Adrenal gland (tissue), 5 donors: ENCODE data around the gene ARL15.

Source experiments
- POLR2A ChIP-seq, 2 donors: fragments of 450-650 bp; IDR thresholded peaks; one replicate each; pipeline ENCODE4 v1.6.1; 2017; ENCODE audit warnings: antibody characterized with exemption in 2 of 2, mild to moderate bottlenecking in 2 of 2, moderate library complexity in 1 of 2
- TF ChIP-seq, protein P1 (sequence below), 6 experiments: fragments of 450-650 bp in 4 of 6; fragments of 200-600 bp in 2 of 6; sonication (generic) in 1 of 6; IDR thresholded peaks; 1 replicate in 5 of 6; 2 replicates in 1 of 6; pipeline versions ENCODE4 v1.5.1 to v1.8.0; 2016 to 2021; ENCODE audit warnings: antibody characterized with exemption in 6 of 6, mild to moderate bottlenecking in 2 of 6, moderate library complexity in 1 of 6
- donor health status: DM: no; HTN: no; CAD: no.

DNA sequence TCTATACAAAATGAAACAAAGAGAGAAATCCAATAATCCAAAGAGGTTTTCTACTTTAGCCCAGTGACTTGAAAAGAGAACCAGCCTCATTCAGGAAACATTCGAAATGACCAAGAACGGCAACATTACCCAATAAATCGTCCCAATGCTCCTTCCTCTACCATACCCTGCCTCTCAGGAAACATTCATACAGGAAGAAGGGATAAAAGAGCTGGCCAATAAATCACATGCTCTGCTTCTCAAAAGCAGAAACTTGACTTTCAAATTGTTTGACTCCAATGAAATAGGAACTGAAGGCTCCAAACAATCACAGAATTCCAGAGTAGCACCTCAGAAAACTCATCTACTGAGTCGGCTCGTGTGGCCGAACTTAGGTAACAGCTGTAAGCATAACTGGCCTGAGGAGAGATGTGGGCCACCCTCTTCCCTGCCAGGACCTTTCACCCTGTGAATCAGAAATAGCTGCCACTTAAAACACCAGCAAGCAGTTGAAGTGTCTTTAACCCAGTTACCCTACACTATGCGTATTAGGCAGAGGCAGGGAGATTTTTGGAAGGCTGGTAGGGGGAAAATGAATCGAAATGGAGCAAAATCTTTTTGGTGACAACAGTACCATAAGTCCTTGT lies 14.6 kb downstream of the ARL15 start:
- TF ChIP-seq, protein P1, sequence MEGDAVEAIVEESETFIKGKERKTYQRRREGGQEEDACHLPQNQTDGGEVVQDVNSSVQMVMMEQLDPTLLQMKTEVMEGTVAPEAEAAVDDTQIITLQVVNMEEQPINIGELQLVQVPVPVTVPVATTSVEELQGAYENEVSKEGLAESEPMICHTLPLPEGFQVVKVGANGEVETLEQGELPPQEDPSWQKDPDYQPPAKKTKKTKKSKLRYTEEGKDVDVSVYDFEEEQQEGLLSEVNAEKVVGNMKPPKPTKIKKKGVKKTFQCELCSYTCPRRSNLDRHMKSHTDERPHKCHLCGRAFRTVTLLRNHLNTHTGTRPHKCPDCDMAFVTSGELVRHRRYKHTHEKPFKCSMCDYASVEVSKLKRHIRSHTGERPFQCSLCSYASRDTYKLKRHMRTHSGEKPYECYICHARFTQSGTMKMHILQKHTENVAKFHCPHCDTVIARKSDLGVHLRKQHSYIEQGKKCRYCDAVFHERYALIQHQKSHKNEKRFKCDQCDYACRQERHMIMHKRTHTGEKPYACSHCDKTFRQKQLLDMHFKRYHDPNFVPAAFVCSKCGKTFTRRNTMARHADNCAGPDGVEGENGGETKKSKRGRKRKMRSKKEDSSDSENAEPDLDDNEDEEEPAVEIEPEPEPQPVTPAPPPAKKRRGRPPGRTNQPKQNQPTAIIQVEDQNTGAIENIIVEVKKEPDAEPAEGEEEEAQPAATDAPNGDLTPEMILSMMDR (IDR thresholded peaks at IDR 0.05) = no peak
- TF ChIP-seq POLR2A (IDR thresholded peaks at IDR 0.05) = no peak
